ENCODE data around the gene ANAPC7. TPM values are rescaled to one million over a fixed set of nuclear protein-coding genes. Genes with fewer than 3 reads are reported as not detected.

The ANAPC7 gene
- total RNA-seq, 1 experiment from 2014 or later, result 91.1 TPM

GRCh38 chr12:110451263-110451662 is 47.8 kb upstream of the ANAPC7 start:
- Histone ChIP-seq H2BK20ac (ENCODE audit: low read depth, low read length, poor library complexity, severe bottlenecking) (no peak overlapping the region), H4K8ac (replicated peaks; ENCODE audit: insufficient read length, low read depth, low read length) (no peak overlapping the region), H3K27ac (ENCODE audit: insufficient read length, low read depth, low read length) (no peak overlapping the region), H2BK12ac (ENCODE audit: insufficient read length, low read depth, low read length) (no peak overlapping the region), H2AK5ac (ENCODE audit: insufficient read length, low read length) (no peak overlapping the region), H3K4me2 (ENCODE audit: insufficient read depth, insufficient read length, low read length) (no peak overlapping the region), H3K9ac (ENCODE audit: extremely low read depth, insufficient read length, low read length) (no peak overlapping the region), H3K79me2 (ENCODE audit: insufficient read depth, low read length) (peaks cover 3% of the 10 kb centered on the region; the same call in 1 of the 2 replicates), H4K20me1 (ENCODE audit: control insufficient read depth, insufficient read depth, insufficient read length) (no peaks in the 10 kb centered on the region), H3K56ac (ENCODE audit: insufficient read length, low read depth, low read length) (no peak overlapping the region), H2BK120ac (ENCODE audit: low read depth, low read length, poor library complexity, severe bottlenecking) (no peak overlapping the region), H3K4me1 (ENCODE audit: insufficient read depth, low read length) (no peaks in the 10 kb centered on the region), H3K23me2 (ENCODE audit: insufficient read length, low read depth, low read length, poor library complexity, severe bottlenecking) (no peaks in the 10 kb centered on the region), H3K27me3 (ENCODE audit: insufficient read depth, low read length) (no peaks in the 10 kb centered on the region), H3K23ac (ENCODE audit: insufficient read length, low read depth, low read length) (no peak overlapping the region), H3K18ac (ENCODE audit: insufficient read length, low read depth, low read length) (no peak overlapping the region), H3K9me3 (ENCODE audit: control insufficient read depth, low read depth, low read length) (no peaks in the 10 kb centered on the region), H3K14ac (ENCODE audit: insufficient read depth, low read length) (no peak overlapping the region), H4K5ac (ENCODE audit: insufficient read length, low read depth, low read length) (no peak overlapping the region), H2BK15ac (ENCODE audit: low read depth, low read length) (no peak overlapping the region), H2AFZ (ENCODE audit: low read length) (no peak overlapping the region), H4K91ac (ENCODE audit: insufficient read length, low read depth, low read length) (no peak overlapping the region), H3K79me1 (ENCODE audit: insufficient read depth, low read depth, low read length, poor library complexity, severe bottlenecking) (peaks cover 7% of the 10 kb centered on the region), H2BK5ac (ENCODE audit: insufficient read length, low read length) (no peak overlapping the region), H3T11ph (ENCODE audit: low read length) (no peak overlapping the region), H3K4ac (ENCODE audit: low read depth, low read length) (no peak overlapping the region)
- Mint-ChIP-seq H3K9me3 (no peaks in the 10 kb centered on the region; a peak in 1 of 5 replicates), H3K36me3 (ENCODE audit: insufficient read depth in 1 of 3, low read depth in 3 of 3) (peaks cover 8 to 59% (median 40%) of the 10 kb centered on the region in 3 experiments; a peak in 6 of 7 replicates), H3K4me1 (peaks cover 5 to 10% of the 10 kb centered on the region in 2 experiments), H3K27ac (peak overlapping the region in 1 of 3 experiments; percentile 41; a peak in 2 of 7 replicates), H3K4me3 (no peak overlapping the region; a peak in 1 of 5 replicates), H3K27me3 (ENCODE audit: low read depth) (no peaks in the 10 kb centered on the region)
- no peak for TF ChIP-seq CTCF (conservative IDR thresholded peaks at IDR 0.05)
- no peak for DNase-seq
- WGBS (ENCODE audit: extremely low coverage, insufficient read length, low lambda C conversion rate), result no CpG with 5 or more reads among the region's 1 CpG
